ENCODE data around the gene ASTN2. TPM values are rescaled to one million over a fixed set of nuclear protein-coding genes. Genes with fewer than 3 reads are reported as not detected.

ASTN2 gene
- total RNA-seq, 4 donors from 2014 or later = 0.97 to 4.7 (median 3.0) TPM

DNA sequence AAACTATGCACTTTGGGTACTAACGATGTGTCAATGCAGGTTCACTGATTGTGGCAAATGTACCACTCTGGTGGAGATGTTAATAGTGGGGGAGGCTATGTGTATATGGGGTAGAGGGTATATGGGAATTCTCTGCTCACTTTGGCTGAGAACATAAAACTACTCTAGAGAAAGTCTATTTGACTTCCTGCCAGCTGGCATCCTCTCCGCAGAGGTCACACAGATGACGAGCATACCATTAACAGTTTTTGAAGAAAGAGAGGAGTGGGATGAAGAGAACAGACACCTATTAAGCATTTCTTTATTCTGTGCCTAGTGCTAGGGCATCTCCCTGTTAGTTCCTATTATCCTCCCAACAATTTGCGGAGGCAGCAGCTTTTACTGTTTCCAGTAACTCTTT lies 786.1 kb downstream of the ASTN2 start:
- TF ChIP-seq, protein P1, sequence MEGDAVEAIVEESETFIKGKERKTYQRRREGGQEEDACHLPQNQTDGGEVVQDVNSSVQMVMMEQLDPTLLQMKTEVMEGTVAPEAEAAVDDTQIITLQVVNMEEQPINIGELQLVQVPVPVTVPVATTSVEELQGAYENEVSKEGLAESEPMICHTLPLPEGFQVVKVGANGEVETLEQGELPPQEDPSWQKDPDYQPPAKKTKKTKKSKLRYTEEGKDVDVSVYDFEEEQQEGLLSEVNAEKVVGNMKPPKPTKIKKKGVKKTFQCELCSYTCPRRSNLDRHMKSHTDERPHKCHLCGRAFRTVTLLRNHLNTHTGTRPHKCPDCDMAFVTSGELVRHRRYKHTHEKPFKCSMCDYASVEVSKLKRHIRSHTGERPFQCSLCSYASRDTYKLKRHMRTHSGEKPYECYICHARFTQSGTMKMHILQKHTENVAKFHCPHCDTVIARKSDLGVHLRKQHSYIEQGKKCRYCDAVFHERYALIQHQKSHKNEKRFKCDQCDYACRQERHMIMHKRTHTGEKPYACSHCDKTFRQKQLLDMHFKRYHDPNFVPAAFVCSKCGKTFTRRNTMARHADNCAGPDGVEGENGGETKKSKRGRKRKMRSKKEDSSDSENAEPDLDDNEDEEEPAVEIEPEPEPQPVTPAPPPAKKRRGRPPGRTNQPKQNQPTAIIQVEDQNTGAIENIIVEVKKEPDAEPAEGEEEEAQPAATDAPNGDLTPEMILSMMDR (IDR thresholded peaks at IDR 0.05) = no peak
- no peak for TF ChIP-seq POLR2A (IDR thresholded peaks at IDR 0.05)

GRCh38 chr9:116627433-116627832 lies 787.4 kb downstream of the ASTN2 start:
- intact Hi-C loops (cut with DNase I; ENCODE audit: low total_unique reads) = no loop called here
- no peak overlapping the region for H3K4me3 ChIP-seq (ENCODE audit: low read depth, poor library complexity, severe bottlenecking)
- WGBS, 2 donors = 89 to 96% methylated on average over 2 of the region's 2 CpGs
- DNase-seq (ENCODE audit: low spot score in 2 of 2) = no peak
- TF ChIP-seq POLR2A (IDR thresholded peaks at IDR 0.05) = no peak
- TF ChIP-seq, protein P1 (IDR thresholded peaks at IDR 0.05) = no peak

More for the DNA sequence above, 786.1 kb downstream of the ASTN2 start:
- intact Hi-C loops (cut with DNase I; ENCODE audit: low total_unique reads) = no loop called here
- no peak for DNase-seq (ENCODE audit: low spot score in 2 of 2)
- 76 to 77% methylated on average over 4 of the region's 4 CpGs for WGBS, 2 donors
- H3K4me3 ChIP-seq (ENCODE audit: low read depth, poor library complexity, severe bottlenecking) = no peak overlapping the region

GRCh38 chr9:116626762-116627161 lies 788.1 kb downstream of the ASTN2 start:
- no peak for TF ChIP-seq POLR2A (IDR thresholded peaks at IDR 0.05)
- TF ChIP-seq, protein P1 (IDR thresholded peaks at IDR 0.05) = no peak
- H3K4me3 ChIP-seq (ENCODE audit: low read depth, poor library complexity, severe bottlenecking) = no peak overlapping the region
- DNase-seq (ENCODE audit: low spot score in 2 of 2) = no peak
- whole genome bisulfite sequencing, 2 donors = 91 to 94% methylated on average over 3 of the region's 3 CpGs
- intact Hi-C loops (cut with DNase I; ENCODE audit: low total_unique reads) = no loop called here

- TF ChIP-seq POLR2A (IDR thresholded peaks at IDR 0.05) = no peak
- TF ChIP-seq, protein P1 (IDR thresholded peaks at IDR 0.05) = no peak
- DNase-seq (ENCODE audit: low spot score in 2 of 2) = no peak
- intact Hi-C loops (cut with DNase I; ENCODE audit: low total_unique reads) = no loop called here
- WGBS, 2 donors = 70 to 73% methylated on average over 4 of the region's 4 CpGs
- no peak overlapping the region for H3K4me3 ChIP-seq (ENCODE audit: low read depth, poor library complexity, severe bottlenecking)
Measured at GRCh38 chr9:116623715-116624114, 791.1 kb downstream of the ASTN2 start.

- intact Hi-C loops (cut with DNase I; ENCODE audit: low total_unique reads) = no loop called here
- 90 to 94% methylated on average over 3 of the region's 3 CpGs for WGBS, 2 donors
- H3K4me3 ChIP-seq (ENCODE audit: low read depth, poor library complexity, severe bottlenecking) = no peak overlapping the region
- no peak for DNase-seq (ENCODE audit: low spot score in 2 of 2)
- no peak for TF ChIP-seq POLR2A (IDR thresholded peaks at IDR 0.05)
- TF ChIP-seq, protein P1 (IDR thresholded peaks at IDR 0.05) = no peak
Measured at GRCh38 chr9:116617389-116617788, 797.5 kb downstream of the ASTN2 start.

DNA sequence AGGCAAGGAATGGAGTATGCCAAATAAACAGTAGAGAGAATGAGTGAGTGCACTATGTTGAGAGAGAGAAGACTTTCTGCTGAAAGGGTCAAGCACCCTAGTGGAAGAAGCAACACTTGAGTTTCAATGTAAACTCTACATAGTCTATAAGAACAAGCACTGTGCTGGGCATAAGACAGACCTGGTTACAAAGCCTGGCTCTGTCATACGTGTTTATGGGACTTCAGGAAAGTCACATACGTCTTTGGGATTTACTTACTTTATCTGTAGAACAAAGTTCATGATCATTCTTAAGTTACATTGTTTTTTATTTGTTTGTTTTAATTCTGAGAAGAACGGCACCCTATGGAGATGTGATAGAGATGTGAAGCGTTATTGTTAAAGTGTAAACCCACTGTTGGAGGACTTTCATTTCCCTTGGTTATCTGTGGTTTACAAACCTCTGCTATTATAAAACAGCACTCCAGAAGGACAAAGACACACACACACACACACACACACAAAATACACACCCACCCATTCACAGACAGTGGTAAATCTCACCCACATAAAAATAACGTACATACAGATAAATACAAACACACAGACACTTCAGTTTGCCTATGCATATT lies 798.4 kb downstream of the ASTN2 start:
- TF ChIP-seq, protein P1 (IDR thresholded peaks at IDR 0.05) = no peak
- TF ChIP-seq POLR2A (IDR thresholded peaks at IDR 0.05) = no peak
- intact Hi-C loops (cut with DNase I; ENCODE audit: low total_unique reads) = no loop called here
- 88 to 91% methylated on average over 5 of the region's 5 CpGs for WGBS, 2 donors
- no peak overlapping the region for H3K4me3 ChIP-seq (ENCODE audit: low read depth, poor library complexity, severe bottlenecking)
- DNase-seq (ENCODE audit: low spot score in 2 of 2) = no peak

Measured in lower leg skin (tissue), 4 donors.